HEK293T (cell line): ENCODE results near the gene HTRA2.
"Not testable (repeated sequence)": the region's sequence is repeated elsewhere in the genome, so short reads cannot be mapped to it uniquely, and the experiment has no call there.

ENCODE experiments used
- BHLHE40 ChIP-seq: fragments of 450-650 bp; IDR thresholded peaks from 2 replicates; pipeline ENCODE4 v1.6.1; 2016; ENCODE audit warnings: mild to moderate bottlenecking, moderate library complexity, borderline replicate concordance
- ELF4 ChIP-seq: fragments of 450-650 bp; IDR thresholded peaks from 2 replicates; pipeline ENCODE4 v1.6.1; 2017; ENCODE audit warnings: antibody characterized with exemption
- FOXA1 ChIP-seq: fragments of 450-650 bp; IDR thresholded peaks from 2 replicates; pipeline ENCODE4 v1.6.1; 2016; ENCODE audit warnings: mild to moderate bottlenecking
- FOXK2 ChIP-seq: fragments of 450-650 bp; IDR thresholded peaks from 2 replicates; pipeline ENCODE4 v1.6.1; 2016; ENCODE audit warnings: mild to moderate bottlenecking
- FOXM1 ChIP-seq: fragments of 450-650 bp; IDR thresholded peaks from 2 replicates; pipeline ENCODE4 v1.6.1; 2017; ENCODE audit warnings: mild to moderate bottlenecking, borderline replicate concordance
- HDGF ChIP-seq: fragments of 450-650 bp; IDR thresholded peaks from 2 replicates; pipeline ENCODE4 v1.6.1; 2017; ENCODE audit warnings: antibody characterized with exemption, borderline replicate concordance
- L3MBTL2 ChIP-seq: fragments of 450-650 bp; conservative IDR thresholded peaks from 2 replicates; pipeline ENCODE4 v1.6.1; 2016; ENCODE audit warnings: mild to moderate bottlenecking
- NFRKB ChIP-seq: fragments of 450-650 bp; IDR thresholded peaks from 2 replicates; pipeline ENCODE4 v1.6.1; 2016; ENCODE audit warnings: mild to moderate bottlenecking, moderate library complexity
- SUZ12 ChIP-seq: fragments of 450-650 bp; IDR thresholded peaks from 2 replicates; pipeline ENCODE4 v1.6.1; 2016; ENCODE audit warnings: mild to moderate bottlenecking
- TARDBP ChIP-seq: fragments of 450-650 bp; IDR thresholded peaks from 2 replicates; pipeline ENCODE4 v1.6.1; 2016
- TF ChIP-seq, protein P1 (sequence below): fragments of 450-650 bp; IDR thresholded peaks from 2 replicates; pipeline ENCODE4 v1.6.1; 2016

DNA sequence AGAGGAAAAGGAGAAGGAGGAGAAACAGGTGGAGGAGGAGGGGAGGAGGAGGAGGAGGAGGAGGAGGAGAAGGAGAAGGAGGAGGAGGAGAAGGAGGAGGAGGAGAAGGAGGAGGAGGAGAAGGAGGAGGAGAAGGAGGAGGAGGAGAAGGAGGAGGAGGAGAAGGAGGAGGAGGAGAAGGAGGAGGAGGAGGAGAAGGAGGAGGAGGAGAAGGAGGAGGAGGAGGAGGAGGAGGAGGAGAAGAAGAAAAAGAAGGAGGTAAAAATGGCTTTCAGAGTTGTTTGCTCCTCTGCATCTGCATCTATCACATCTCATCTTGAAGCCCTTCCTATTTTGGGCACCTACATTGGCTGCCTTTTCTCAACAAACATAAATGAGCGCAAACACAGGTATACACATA, 31.3 kb downstream of the HTRA2 start:
- not testable (repeated sequence) for TF ChIP-seq FOXA1, ELF4, TARDBP, HDGF, SUZ12, BHLHE40, FOXK2, FOXM1, L3MBTL2, NFRKB
- TF ChIP-seq, protein P1, sequence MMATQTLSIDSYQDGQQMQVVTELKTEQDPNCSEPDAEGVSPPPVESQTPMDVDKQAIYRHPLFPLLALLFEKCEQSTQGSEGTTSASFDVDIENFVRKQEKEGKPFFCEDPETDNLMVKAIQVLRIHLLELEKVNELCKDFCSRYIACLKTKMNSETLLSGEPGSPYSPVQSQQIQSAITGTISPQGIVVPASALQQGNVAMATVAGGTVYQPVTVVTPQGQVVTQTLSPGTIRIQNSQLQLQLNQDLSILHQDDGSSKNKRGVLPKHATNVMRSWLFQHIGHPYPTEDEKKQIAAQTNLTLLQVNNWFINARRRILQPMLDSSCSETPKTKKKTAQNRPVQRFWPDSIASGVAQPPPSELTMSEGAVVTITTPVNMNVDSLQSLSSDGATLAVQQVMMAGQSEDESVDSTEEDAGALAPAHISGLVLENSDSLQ, result not testable (repeated sequence)
